Smooth muscle cell (in vitro differentiated cells): ENCODE data around the gene RPL22L1. TPM values are rescaled to one million over a fixed set of nuclear protein-coding genes. Genes with fewer than 3 reads are reported as not detected.

Source experiments
- DNase-seq: peaks from one replicate; lab custom pipeline; 2025; ENCODE audit not compliant: unreplicated experiment; lab: John Stamatoyannopoulos, UW
- H2AFZ ChIP-seq: fragments of 200-600 bp; sonication (generic); 2 replicates; pipeline ENCODE4 v1.6.0; 2016; ENCODE audit warnings: antibody characterized with exemption, low read depth, mild to moderate bottlenecking
- H3F3A ChIP-seq: fragments of 200-600 bp; sonication (generic); 2 replicates; pipeline ENCODE4 v1.6.0; 2017; ENCODE audit warnings: antibody characterized with exemption, low read depth
- H3K27ac ChIP-seq: fragments of 200-600 bp; sonication (generic); 2 replicates; pipeline ENCODE4 v1.5.1; 2016; ENCODE audit warnings: low read depth, mild to moderate bottlenecking
- H3K27me3 ChIP-seq: fragments of 200-600 bp; sonication (generic); 2 replicates; pipeline ENCODE4 v1.6.1; 2016; ENCODE audit warnings: low read depth, mild to moderate bottlenecking
- H3K36me3 ChIP-seq: fragments of 200-600 bp; sonication (generic); 2 replicates; pipeline ENCODE4 v1.5.1; 2016; ENCODE audit warnings: low read depth
- H3K4me1 ChIP-seq: fragments of 200-600 bp; sonication (generic); 2 replicates; pipeline ENCODE4 v1.5.1; 2016; ENCODE audit warnings: low read depth
- H3K4me2 ChIP-seq: fragments of 200-600 bp; sonication (generic); 2 replicates; pipeline ENCODE4 v1.6.0; 2016; ENCODE audit warnings: mild to moderate bottlenecking
- H3K4me3 ChIP-seq: fragments of 200-600 bp; sonication (generic); 2 replicates; pipeline ENCODE4 v1.5.1; 2016; ENCODE audit warnings: mild to moderate bottlenecking
- H3K79me2 ChIP-seq: fragments of 200-600 bp; sonication (generic); 2 replicates; pipeline ENCODE4 v1.6.0; 2016; ENCODE audit warnings: low read depth, mild to moderate bottlenecking
- H3K9ac ChIP-seq: fragments of 200-600 bp; sonication (generic); 2 replicates; pipeline ENCODE4 v1.6.0; 2016; ENCODE audit warnings: low read depth
- H3K9me3 ChIP-seq: fragments of 200-600 bp; sonication (generic); replicated peaks from 2 replicates; pipeline ENCODE4 v1.5.1; 2016; ENCODE audit warnings: low read depth
- H4K20me1 ChIP-seq: fragments of 200-600 bp; sonication (generic); 2 replicates; pipeline ENCODE4 v1.6.0; 2016; ENCODE audit warnings: low read depth
- CTCF ChIP-seq: fragments of 200-600 bp; sonication (generic); IDR thresholded peaks from 2 replicates; pipeline ENCODE4 v1.5.1; 2017; ENCODE audit warnings: borderline replicate concordance, mild to moderate bottlenecking, antibody characterized with exemption; ENCODE audit not compliant: insufficient read depth, poor library complexity, severe bottlenecking
- WGBS: methylation state at CpG from one replicate; pipeline ENCODE4 v1.1.7; 2016; ENCODE audit warnings: low lambda C conversion rate; 5-methylcytosine and 5-hydroxymethylcytosine counted together
- polyA plus RNA-seq: library from polyadenylated mRNA; unstranded; fragments of >200 nt; fragmentation: Nextera tagmentation; extraction: Ambion mirVana; gene quantifications from 2 replicates; pipeline ENCODE4 v1.2.1, GENCODE V29; 2016
- total RNA-seq: library from RNA; depleted of rRNA; stranded (reverse); fragments of >200 nt; gene quantifications from 2 replicates; pipeline ENCODE4 v1.2.3, GENCODE V29; 2014

Gene RPL22L1
- total and polyA plus RNA-seq, 2 experiments from 2014 or later: 22.3 to 118 TPM

GRCh38 chr3:170848292-170848917 lies 21.6 kb downstream of the RPL22L1 start:
- no peaks in the 10 kb centered on the region for H3F3A ChIP-seq
- no peaks in the 10 kb centered on the region for H4K20me1 ChIP-seq
- 98% methylated on average over 2 of the region's 2 CpGs for WGBS
- DNase-seq: no peak
- H3K9me3 ChIP-seq: no peaks in the 10 kb centered on the region
- no peak overlapping the region for H3K9ac ChIP-seq
- H3K27ac ChIP-seq: no peak overlapping the region
- peak; percentile 60 for TF ChIP-seq CTCF
- H3K4me1 ChIP-seq: no peaks in the 10 kb centered on the region
- no peak overlapping the region for H3K4me2 ChIP-seq
- no peak overlapping the region for H2AFZ ChIP-seq
- H3K27me3 ChIP-seq: no peaks in the 10 kb centered on the region
- no peaks in the 10 kb centered on the region for H3K36me3 ChIP-seq
- H3K4me3 ChIP-seq: no peak overlapping the region
- H3K79me2 ChIP-seq: no peaks in the 10 kb centered on the region

- H3K4me2 ChIP-seq: no peak overlapping the region
- no peaks in the 10 kb centered on the region for H3K9me3 ChIP-seq
- H3K27me3 ChIP-seq: no peaks in the 10 kb centered on the region
- DNase-seq: no peak
- no peaks in the 10 kb centered on the region for H3K36me3 ChIP-seq
- no peaks in the 10 kb centered on the region for H3K4me1 ChIP-seq
- H2AFZ ChIP-seq: no peak overlapping the region
- no peak for TF ChIP-seq CTCF
- no peak overlapping the region for H3K27ac ChIP-seq
- H4K20me1 ChIP-seq: no peaks in the 10 kb centered on the region
- H3F3A ChIP-seq: no peaks in the 10 kb centered on the region
- H3K9ac ChIP-seq: no peak overlapping the region
- H3K79me2 ChIP-seq: no peaks in the 10 kb centered on the region
- H3K4me3 ChIP-seq: no peak overlapping the region
Measured at GRCh38 chr3:170844377-170844776, 25.6 kb downstream of the RPL22L1 start.

- Histone ChIP-seq H3K27ac (no peak overlapping the region), H3K9me3 (no peaks in the 10 kb centered on the region), H2AFZ (no peak overlapping the region), H3K4me1 (no peaks in the 10 kb centered on the region), H3K27me3 (no peaks in the 10 kb centered on the region), H3K36me3 (no peaks in the 10 kb centered on the region), H3F3A (no peaks in the 10 kb centered on the region), H4K20me1 (no peaks in the 10 kb centered on the region), H3K9ac (no peak overlapping the region), H3K4me2 (no peak overlapping the region), H3K79me2 (no peaks in the 10 kb centered on the region), H3K4me3 (no peak overlapping the region)
- 68% methylated on average over 2 of the region's 2 CpGs for WGBS
- TF ChIP-seq CTCF: no peak
- no peak for DNase-seq
Measured at GRCh38 chr3:170840291-170840859, 29.6 kb downstream of the RPL22L1 start.
